OCI-LY3 (cell line): ENCODE data around the gene MGA.

Source experiments
- EZH2phosphoT487 ChIP-seq: fragments of 200-600 bp; shearing (Covaris generic); IDR thresholded peaks from 2 replicates; pipeline ENCODE4 v1.6.1; 2018; ENCODE audit warnings: antibody characterized with exemption, mixed run types, low read depth
- TF ChIP-seq, protein P1 (sequence below): fragments of 200-600, 300-600 bp; sonication (generic); IDR thresholded peaks from 2 replicates; pipeline ENCODE4 v1.5.1; 2014; ENCODE audit warnings: antibody characterized with exemption, low read length, low read depth

DNA sequence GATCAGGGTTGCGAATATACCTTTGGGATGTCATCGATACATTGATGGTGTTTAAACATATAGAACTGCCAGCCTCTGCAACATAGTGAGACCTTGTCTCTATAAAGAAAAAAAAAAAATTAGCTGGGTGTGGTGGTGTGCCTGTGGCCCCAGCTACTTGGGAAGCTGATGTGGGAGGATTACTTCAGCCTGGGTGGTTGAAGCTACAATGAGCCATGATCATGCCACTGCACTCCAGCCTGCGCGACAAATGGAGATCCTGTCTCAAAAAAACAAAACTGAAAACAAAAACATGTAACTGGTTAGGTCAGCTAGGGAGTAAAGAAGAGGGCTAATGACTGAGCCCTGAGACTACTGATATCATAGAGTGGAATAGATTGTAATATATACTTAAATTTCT is 30.7 kb upstream of the MGA start:
- TF ChIP-seq, protein P1, sequence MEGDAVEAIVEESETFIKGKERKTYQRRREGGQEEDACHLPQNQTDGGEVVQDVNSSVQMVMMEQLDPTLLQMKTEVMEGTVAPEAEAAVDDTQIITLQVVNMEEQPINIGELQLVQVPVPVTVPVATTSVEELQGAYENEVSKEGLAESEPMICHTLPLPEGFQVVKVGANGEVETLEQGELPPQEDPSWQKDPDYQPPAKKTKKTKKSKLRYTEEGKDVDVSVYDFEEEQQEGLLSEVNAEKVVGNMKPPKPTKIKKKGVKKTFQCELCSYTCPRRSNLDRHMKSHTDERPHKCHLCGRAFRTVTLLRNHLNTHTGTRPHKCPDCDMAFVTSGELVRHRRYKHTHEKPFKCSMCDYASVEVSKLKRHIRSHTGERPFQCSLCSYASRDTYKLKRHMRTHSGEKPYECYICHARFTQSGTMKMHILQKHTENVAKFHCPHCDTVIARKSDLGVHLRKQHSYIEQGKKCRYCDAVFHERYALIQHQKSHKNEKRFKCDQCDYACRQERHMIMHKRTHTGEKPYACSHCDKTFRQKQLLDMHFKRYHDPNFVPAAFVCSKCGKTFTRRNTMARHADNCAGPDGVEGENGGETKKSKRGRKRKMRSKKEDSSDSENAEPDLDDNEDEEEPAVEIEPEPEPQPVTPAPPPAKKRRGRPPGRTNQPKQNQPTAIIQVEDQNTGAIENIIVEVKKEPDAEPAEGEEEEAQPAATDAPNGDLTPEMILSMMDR = no peak
- no peak for TF ChIP-seq EZH2phosphoT487
